ENCODE data around the gene NFIX.

NFIX gene

GRCh38 chr19:13091400-13092157 is 96.3 kb downstream of the NFIX start:
- DNase-seq (ENCODE audit: low read depth, low spot score): no peak

GRCh38 chr19:13092158-13092543 is 96.9 kb downstream of the NFIX start:
- no peak for DNase-seq (ENCODE audit: low read depth, low spot score)

- no peak for DNase-seq (ENCODE audit: low read depth, low spot score)
These were observed 97.4 kb downstream of the NFIX start for GRCh38 chr19:13092606-13093235.

- DNase-seq (ENCODE audit: low read depth, low spot score): no peak
These were observed 98.3 kb downstream of the NFIX start for GRCh38 chr19:13093407-13094105.

GRCh38 chr19:13094106-13094504 is 98.8 kb downstream of the NFIX start:
- no peak for DNase-seq (ENCODE audit: low read depth, low spot score)

GRCh38 chr19:13094771-13095392 is 99.6 kb downstream of the NFIX start:
- no peak for DNase-seq (ENCODE audit: low read depth, low spot score)

GRCh38 chr19:13095393-13095784 is 100.1 kb downstream of the NFIX start:
- DNase-seq (ENCODE audit: low read depth, low spot score): no peak

- DNase-seq (ENCODE audit: low read depth, low spot score): no peak
These were observed 101.0 kb downstream of the NFIX start for GRCh38 chr19:13095934-13096927.

- no peak for DNase-seq (ENCODE audit: low read depth, low spot score)
These were observed 101.8 kb downstream of the NFIX start for GRCh38 chr19:13097033-13097462.

- no peak for DNase-seq (ENCODE audit: low read depth, low spot score)
These were observed 102.4 kb downstream of the NFIX start for GRCh38 chr19:13097463-13098258.

GRCh38 chr19:13098277-13099072 is 103.2 kb downstream of the NFIX start:
- no peak for DNase-seq (ENCODE audit: low read depth, low spot score)

- DNase-seq (ENCODE audit: low read depth, low spot score): no peak
These were observed 104.1 kb downstream of the NFIX start for GRCh38 chr19:13099073-13099999.

GRCh38 chr19:13100031-13100588 is 104.8 kb downstream of the NFIX start:
- no peak for DNase-seq (ENCODE audit: low read depth, low spot score)

GRCh38 chr19:13100841-13101589 is 105.7 kb downstream of the NFIX start:
- no peak for DNase-seq (ENCODE audit: low read depth, low spot score)

GRCh38 chr19:13101590-13102415 is 106.5 kb downstream of the NFIX start:
- no peak for DNase-seq (ENCODE audit: low read depth, low spot score)

GRCh38 chr19:13102416-13102665 is 107.1 kb downstream of the NFIX start:
- DNase-seq (ENCODE audit: low read depth, low spot score): no peak
